CD14-positive monocyte (primary cell): Measurements from ENCODE around the gene ANKRD13C. TPM values are rescaled to one million over a fixed set of nuclear protein-coding genes. Genes with fewer than 3 reads are reported as not detected.
"Not testable (repeated sequence)": the region's sequence is repeated elsewhere in the genome, so short reads cannot be mapped to it uniquely, and the experiment has no call there.

Experiments
- DNase-seq, 3 donors: peaks; one replicate each; pipeline ENCODE4 v3.0.0-alpha.2; 2011 to 2022
- H2AFZ ChIP-seq: 2 replicates; pipeline ENCODE4 v1.6.0; 2012; ENCODE audit warnings: mild to moderate bottlenecking, low read depth, low read length, inconsistent platforms; ENCODE audit not compliant: insufficient read depth, poor library complexity, severe bottlenecking
- H3K27ac ChIP-seq, 2 donors: 1 replicate in 1 of 2; 2 replicates in 1 of 2; pipeline ENCODE4 v1.5.1; 2012 to 2013; ENCODE audit warnings: low read length in 2 of 2, control low read depth in 1 of 2, inconsistent platforms in 1 of 2, low read depth in 1 of 2, mild to moderate bottlenecking in 1 of 2
- H3K27me3 ChIP-seq, 2 donors: one replicate each; pipeline versions ENCODE4 v1.6.0 to v1.6.1; 2011 to 2013; ENCODE audit warnings: low read length in 2 of 2; ENCODE audit not compliant: control insufficient read depth in 2 of 2, insufficient read depth in 2 of 2
- H3K36me3 ChIP-seq, 2 donors: replicated peaks in 1 of 2; 1 replicate in 1 of 2; 2 replicates in 1 of 2; pipeline versions ENCODE4 v1.5.1 to v1.6.1; 2012 to 2013; ENCODE audit warnings: low read length in 2 of 2, control low read depth in 1 of 2, inconsistent platforms in 1 of 2, mild to moderate bottlenecking in 1 of 2; ENCODE audit not compliant: insufficient read depth in 2 of 2, control insufficient read depth in 1 of 2
- H3K4me1 ChIP-seq, 2 donors: 1 replicate in 1 of 2; 2 replicates in 1 of 2; pipeline versions ENCODE4 v1.5.1 to v1.6.1; 2012 to 2013; ENCODE audit warnings: low read length in 2 of 2, control low read depth in 1 of 2, inconsistent platforms in 1 of 2, mild to moderate bottlenecking in 1 of 2, moderate library complexity in 1 of 2; ENCODE audit not compliant: insufficient read depth in 2 of 2, control insufficient read depth in 1 of 2
- H3K4me2 ChIP-seq: replicated peaks from 2 replicates; pipeline ENCODE3; 2012; ENCODE audit warnings: low read length, moderate library complexity, mild to moderate bottlenecking; ENCODE audit not compliant: poor library complexity, severe bottlenecking; ENCODE audit errors: extremely low read depth
- H3K4me3 ChIP-seq, 3 experiments: fragments of 200-600 bp in 1 of 3; sonication (generic) in 1 of 3; replicated peaks in 1 of 3; 1 replicate in 2 of 3; 2 replicates in 1 of 3; pipeline ENCODE4 v1.5.1; 2011 to 2013; ENCODE audit warnings: low read length in 3 of 3, mild to moderate bottlenecking in 3 of 3, control low read depth in 2 of 3, low read depth in 2 of 3, inconsistent platforms in 1 of 3, moderate library complexity in 1 of 3
- H3K79me2 ChIP-seq: 2 replicates; pipeline ENCODE4 v1.6.0; 2012; ENCODE audit warnings: mild to moderate bottlenecking, control low read depth, inconsistent platforms, low read length, moderate library complexity; ENCODE audit not compliant: insufficient read depth
- H3K9ac ChIP-seq: 2 replicates; pipeline ENCODE4 v1.6.0; 2017; ENCODE audit warnings: low read length, mild to moderate bottlenecking; ENCODE audit not compliant: insufficient read depth, poor library complexity, severe bottlenecking
- H3K9me3 ChIP-seq, 2 donors: replicated peaks in 1 of 2; 1 replicate in 1 of 2; 2 replicates in 1 of 2; pipeline versions ENCODE4 v1.5.1 to v1.6.1; 2012 to 2013; ENCODE audit warnings: low read length in 2 of 2, control low read depth in 1 of 2; ENCODE audit not compliant: control insufficient read depth in 1 of 2, insufficient read depth in 1 of 2
- H4K20me1 ChIP-seq: 2 replicates; pipeline ENCODE4 v1.6.0; 2012; ENCODE audit warnings: mild to moderate bottlenecking, low read length, control low read depth, moderate library complexity; ENCODE audit not compliant: insufficient read depth
- H3K27ac Mint-ChIP-seq, 7 donors: one replicate each; pipeline ENCODE4 v1.8.0; 2020; ENCODE audit warnings: mild to moderate bottlenecking in 7 of 7, mixed read lengths in 7 of 7, moderate library complexity in 6 of 7, inconsistent platforms in 2 of 7
- H3K27me3 Mint-ChIP-seq, 3 donors: one replicate each; pipeline ENCODE4 v1.8.0; 2021 to 2022; ENCODE audit warnings: low read depth in 3 of 3, mild to moderate bottlenecking in 3 of 3, mixed read lengths in 3 of 3, moderate library complexity in 3 of 3, inconsistent platforms in 1 of 3
- H3K36me3 Mint-ChIP-seq, 2 donors: one replicate each; pipeline ENCODE4 v1.8.0; 2020; ENCODE audit warnings: mixed read lengths in 2 of 2, inconsistent platforms in 1 of 2, mild to moderate bottlenecking in 1 of 2
- H3K4me1 Mint-ChIP-seq: one replicate; pipeline ENCODE4 v1.8.0; 2020; ENCODE audit warnings: mild to moderate bottlenecking, mixed read lengths
- H3K4me3 Mint-ChIP-seq, 2 donors: one replicate each; pipeline ENCODE4 v1.8.0; 2020; ENCODE audit warnings: mild to moderate bottlenecking in 2 of 2, mixed read lengths in 2 of 2, moderate library complexity in 1 of 2
- H3K9me3 Mint-ChIP-seq, 7 donors: one replicate each; pipeline ENCODE4 v1.8.0; 2020 to 2022; ENCODE audit warnings: mixed read lengths in 7 of 7, mild to moderate bottlenecking in 6 of 7, moderate library complexity in 6 of 7, inconsistent platforms in 2 of 7
- CTCF ChIP-seq: fragments of 200-600 bp; IDR thresholded peaks from one replicate; pipeline ENCODE4 v1.8.0; 2022; ENCODE audit warnings: antibody characterized with exemption, mild to moderate bottlenecking
- WGBS: methylation state at CpG from one replicate; pipeline ENCODE4 v1.1.5; 2013; ENCODE audit warnings: missing lambda C conversion rate; ENCODE audit not compliant: insufficient coverage; 5-methylcytosine and 5-hydroxymethylcytosine counted together
- intact Hi-C, 2 donors: fragments of 100-400 bp; cut with micrococcal nuclease; formaldehyde crosslinking; loops; one replicate each; pipeline versions ENCODE4 v1.15.0 to v1.15.1; 2023
- polyA plus RNA-seq, 3 donors: library from polyadenylated mRNA; depleted of rRNA in 1 of 3; unstranded in 2 of 3; stranded (reverse) in 1 of 3; fragments of 300-500 nt in 2 of 3; fragments of >200 nt in 1 of 3; fragmentation: Illumina TruSeq in 2 of 3; gene quantifications; 1 replicate in 2 of 3; 2 replicates in 1 of 3; pipeline ENCODE4 v1.2.3, GENCODE V29; 2012 to 2021

ANKRD13C gene
- polyA plus RNA-seq, 3 donors: 4.5 to 7.6 (median 6.5) TPM

GRCh38 chr1:70382682-70383081, 28.2 kb upstream of the ANKRD13C start:
- Histone ChIP-seq H3K27ac (no peak overlapping the region), H3K4me3 (no peak overlapping the region), H4K20me1 (no peaks in the 10 kb centered on the region), H3K4me1 (no peaks in the 10 kb centered on the region), H3K27me3 (no peaks in the 10 kb centered on the region), H3K9ac (no peak overlapping the region), H2AFZ (no peak overlapping the region), H3K36me3 (no peaks in the 10 kb centered on the region), H3K79me2 (no peaks in the 10 kb centered on the region), H3K4me2 (no peak overlapping the region), H3K9me3 (no peaks in the 10 kb centered on the region)
- Mint-ChIP-seq H3K27ac (no peak overlapping the region), H3K4me3 (no peak overlapping the region), H3K36me3 (no peaks in the 10 kb centered on the region), H3K9me3 (peaks cover 0 to 1% (median 0%) of the 10 kb centered on the region in 7 donors), H3K4me1 (peaks cover 11% of the 10 kb centered on the region), H3K27me3 (peaks cover 0 to 3% (median 2%) of the 10 kb centered on the region in 3 donors)
- intact Hi-C loops: no loop called here
- no peak for TF ChIP-seq CTCF
- DNase-seq: no peak

- Histone ChIP-seq H3K27ac (no peak overlapping the region), H3K79me2 (no peaks in the 10 kb centered on the region), H3K4me1 (peaks cover 0 to 6% of the 10 kb centered on the region in 2 donors), H3K9ac (no peak overlapping the region), H2AFZ (no peak overlapping the region), H3K4me2 (no peak overlapping the region), H4K20me1 (no peaks in the 10 kb centered on the region), H3K4me3 (no peak overlapping the region), H3K27me3 (no peaks in the 10 kb centered on the region), H3K9me3 (no peaks in the 10 kb centered on the region), H3K36me3 (no peaks in the 10 kb centered on the region)
- peaks cover 0 to 1% (median 0%) of the 10 kb centered on the region in 7 donors for H3K9me3 Mint-ChIP-seq
- H3K4me3 Mint-ChIP-seq: no peak overlapping the region
- TF ChIP-seq CTCF: no peak
- no peaks in the 10 kb centered on the region for H3K36me3 Mint-ChIP-seq
- no peak overlapping the region for H3K27ac Mint-ChIP-seq
- H3K4me1 Mint-ChIP-seq: peaks cover 10% of the 10 kb centered on the region
- WGBS: 0% methylated on average over 2 of the region's 6 CpGs
- no peak for DNase-seq
- intact Hi-C loops: no loop called here
- peaks cover 0 to 2% (median 0%) of the 10 kb centered on the region in 3 donors for H3K27me3 Mint-ChIP-seq
Measured at GRCh38 chr1:70376196-70376595, 21.7 kb upstream of the ANKRD13C start.

GRCh38 chr1:70373580-70373979, 19.1 kb upstream of the ANKRD13C start:
- H4K20me1 ChIP-seq, DNase-seq, H3K9me3 ChIP-seq, H3K4me3 Mint-ChIP-seq, H3K36me3 Mint-ChIP-seq, H3K4me3 ChIP-seq, H3K9ac ChIP-seq, H3K4me2 ChIP-seq, H3K79me2 ChIP-seq, intact Hi-C loops, H3K27ac Mint-ChIP-seq, H3K9me3 Mint-ChIP-seq, H3K27me3 ChIP-seq, H3K27ac ChIP-seq, H3K4me1 ChIP-seq, H3K36me3 ChIP-seq, H3K27me3 Mint-ChIP-seq, H2AFZ ChIP-seq, H3K4me1 Mint-ChIP-seq: not testable (repeated sequence)
- WGBS: 100% methylated on average over 1 of the region's 2 CpGs
